Fibroblast of pulmonary artery (primary cell): Measurements from ENCODE around the gene PTPRD.
A peak's percentile ranks its signal among the peaks of the same experiment; 100 is the strongest.

ENCODE experiments used
- DNase-seq: peaks from one replicate; pipeline ENCODE4 v3.0.0-alpha.2; 2010; ENCODE audit warnings: low read depth
- H3K4me3 ChIP-seq: replicated peaks from 2 replicates; pipeline ENCODE4 v1.5.1; 2011; ENCODE audit warnings: low read depth, mild to moderate bottlenecking, control low read depth, low read length, moderate library complexity
- CTCF ChIP-seq: IDR thresholded peaks from 2 replicates; pipeline ENCODE4 v1.5.1; 2011; ENCODE audit warnings: mild to moderate bottlenecking, control low read depth, low read length, inconsistent platforms; ENCODE audit errors: missing control alignments

Gene PTPRD

GRCh38 chr9:8673830-8674229 lies 1939.0 kb downstream of the PTPRD start:
- TF ChIP-seq CTCF = no peak
- no peak for DNase-seq
- H3K4me3 ChIP-seq = no peak overlapping the region

- no peak for DNase-seq
- H3K4me3 ChIP-seq = no peak overlapping the region
- no peak for TF ChIP-seq CTCF
Measured at GRCh38 chr9:8670751-8671150, 1942.1 kb downstream of the PTPRD start.

- no peak for DNase-seq
- TF ChIP-seq CTCF = no peak
- H3K4me3 ChIP-seq = no peak overlapping the region
Measured at GRCh38 chr9:8668751-8669150, 1944.1 kb downstream of the PTPRD start.

GRCh38 chr9:8668231-8668630 lies 1944.6 kb downstream of the PTPRD start:
- no peak overlapping the region for H3K4me3 ChIP-seq
- TF ChIP-seq CTCF = no peak
- no peak for DNase-seq

GRCh38 chr9:8666060-8666459 lies 1946.7 kb downstream of the PTPRD start:
- no peak for DNase-seq
- no peak for TF ChIP-seq CTCF
- no peak overlapping the region for H3K4me3 ChIP-seq

- no peak for TF ChIP-seq CTCF
- peak; percentile 23 for DNase-seq
- H3K4me3 ChIP-seq = no peak overlapping the region
Measured at GRCh38 chr9:8660383-8660782, 1952.4 kb downstream of the PTPRD start.

GRCh38 chr9:8659108-8659507 lies 1953.7 kb downstream of the PTPRD start:
- no peak for DNase-seq
- TF ChIP-seq CTCF = no peak
- H3K4me3 ChIP-seq = no peak overlapping the region
